ENCODE measurements around the gene MBD3. TPM values are rescaled to one million over a fixed set of nuclear protein-coding genes. Genes with fewer than 3 reads are reported as not detected.

Gene MBD3
- total RNA-seq, 1 donor from 2014 or later: 111 TPM

DNA sequence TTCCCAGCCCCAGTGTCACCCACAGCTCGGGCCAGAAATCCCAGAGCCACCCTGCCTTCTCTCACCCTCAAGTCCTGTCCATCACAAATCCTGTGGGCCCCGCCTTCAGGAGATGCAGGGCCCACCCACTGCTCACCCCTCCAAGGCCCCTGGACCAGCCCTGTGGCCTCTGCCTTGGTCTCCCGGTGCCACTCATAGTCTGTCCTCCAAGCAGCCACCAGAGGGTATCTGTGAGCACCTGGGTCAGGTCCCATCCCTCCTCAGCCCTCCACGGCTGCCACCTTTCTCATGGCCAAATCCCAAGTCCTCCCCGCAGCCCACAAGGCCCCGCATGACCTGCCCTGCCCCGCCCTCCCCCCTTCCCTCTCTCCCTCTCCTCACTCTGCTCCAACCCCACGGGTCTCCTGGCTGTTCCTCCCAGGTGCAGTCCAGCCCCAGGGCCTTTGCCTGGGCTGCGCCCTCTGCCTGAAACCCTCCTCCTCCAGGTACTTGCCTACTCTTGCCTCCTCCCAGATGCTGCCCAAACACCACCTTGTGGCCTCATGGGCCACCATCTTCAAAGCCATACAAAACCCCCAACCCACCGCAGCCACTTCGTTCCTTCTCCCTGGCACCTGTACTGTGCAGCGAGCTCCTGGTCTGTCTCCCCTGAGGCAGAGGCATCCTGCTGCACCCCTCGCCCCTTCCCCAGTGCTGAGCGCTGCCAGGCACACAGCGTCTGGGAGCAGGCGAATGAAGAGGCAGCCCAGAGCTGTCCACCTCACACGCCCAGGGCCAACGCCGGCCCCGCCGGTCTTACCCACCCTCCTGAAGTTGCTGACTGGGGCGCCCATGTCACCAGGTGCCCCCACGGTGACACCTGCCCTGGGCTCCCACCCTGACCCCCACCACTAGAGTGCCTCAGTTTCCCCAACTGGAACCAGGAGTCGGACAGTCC is 25.8 kb upstream of the MBD3 start:
- Mint-ChIP-seq H3K9me3 (no peaks in the 10 kb centered on the region), H3K36me3 (peaks cover 44% of the 10 kb centered on the region), H3K4me1 (peaks cover 5% of the 10 kb centered on the region), H3K27ac (no peak overlapping the region), H3K27me3 (ENCODE audit: low read depth) (no peaks in the 10 kb centered on the region), H3K4me3 (no peak overlapping the region)
- DNase-seq (ENCODE audit: low spot score in 2 of 2, unreplicated experiment in 2 of 2): no peak
- TF ChIP-seq, protein P1, sequence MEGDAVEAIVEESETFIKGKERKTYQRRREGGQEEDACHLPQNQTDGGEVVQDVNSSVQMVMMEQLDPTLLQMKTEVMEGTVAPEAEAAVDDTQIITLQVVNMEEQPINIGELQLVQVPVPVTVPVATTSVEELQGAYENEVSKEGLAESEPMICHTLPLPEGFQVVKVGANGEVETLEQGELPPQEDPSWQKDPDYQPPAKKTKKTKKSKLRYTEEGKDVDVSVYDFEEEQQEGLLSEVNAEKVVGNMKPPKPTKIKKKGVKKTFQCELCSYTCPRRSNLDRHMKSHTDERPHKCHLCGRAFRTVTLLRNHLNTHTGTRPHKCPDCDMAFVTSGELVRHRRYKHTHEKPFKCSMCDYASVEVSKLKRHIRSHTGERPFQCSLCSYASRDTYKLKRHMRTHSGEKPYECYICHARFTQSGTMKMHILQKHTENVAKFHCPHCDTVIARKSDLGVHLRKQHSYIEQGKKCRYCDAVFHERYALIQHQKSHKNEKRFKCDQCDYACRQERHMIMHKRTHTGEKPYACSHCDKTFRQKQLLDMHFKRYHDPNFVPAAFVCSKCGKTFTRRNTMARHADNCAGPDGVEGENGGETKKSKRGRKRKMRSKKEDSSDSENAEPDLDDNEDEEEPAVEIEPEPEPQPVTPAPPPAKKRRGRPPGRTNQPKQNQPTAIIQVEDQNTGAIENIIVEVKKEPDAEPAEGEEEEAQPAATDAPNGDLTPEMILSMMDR (IDR thresholded peaks at IDR 0.05; ENCODE audit: unreplicated experiment): no peak

DNA sequence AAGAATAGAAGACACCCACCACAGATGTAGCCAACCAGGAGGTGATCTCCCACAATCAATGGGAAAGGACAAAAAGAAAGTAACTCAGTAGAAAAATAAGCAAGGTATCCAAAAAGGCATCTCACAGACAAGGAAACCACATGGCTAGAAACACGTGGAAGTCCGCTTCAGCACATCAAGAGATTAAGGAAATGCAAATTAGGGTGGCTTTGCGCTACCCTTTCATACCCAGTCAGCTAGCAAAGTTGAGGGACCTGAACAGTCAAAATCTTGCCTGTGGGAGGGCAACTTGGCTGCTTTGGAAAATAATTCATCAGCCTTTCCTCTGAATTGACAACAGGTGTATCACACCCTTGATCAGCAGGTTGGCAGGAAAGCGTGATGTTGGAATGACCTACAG is 24.2 kb upstream of the MBD3 start:
- peaks cover 42% of the 10 kb centered on the region for H3K36me3 Mint-ChIP-seq
- TF ChIP-seq, protein P1 (IDR thresholded peaks at IDR 0.05; ENCODE audit: unreplicated experiment): no peak
- H3K27ac Mint-ChIP-seq: no peak overlapping the region

DNA sequence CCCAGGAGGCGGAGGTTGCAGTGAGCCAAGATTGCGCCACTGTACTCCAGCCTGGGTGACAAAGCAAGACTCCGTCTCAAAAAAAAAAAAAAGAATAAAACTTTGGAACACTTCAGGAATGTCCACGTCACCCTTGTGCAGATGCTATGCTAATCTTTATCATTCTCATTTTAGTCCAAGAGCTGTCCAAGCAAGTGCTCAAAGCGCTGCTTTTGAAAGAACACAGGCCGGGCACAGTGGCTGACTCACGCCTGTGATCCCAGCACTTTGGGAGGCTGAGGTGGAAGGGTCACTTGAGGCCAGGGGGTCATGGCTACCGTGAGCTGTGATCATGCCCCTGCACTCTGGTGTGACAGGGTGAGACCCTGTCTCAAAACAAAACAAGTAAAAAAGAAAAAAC is 23.7 kb upstream of the MBD3 start:
- Mint-ChIP-seq H3K4me3 (no peak overlapping the region), H3K27me3 (ENCODE audit: low read depth) (no peaks in the 10 kb centered on the region), H3K36me3 (peaks cover 42% of the 10 kb centered on the region), H3K4me1 (no peaks in the 10 kb centered on the region), H3K9me3 (no peaks in the 10 kb centered on the region), H3K27ac (no peak overlapping the region)
- no peak for DNase-seq (ENCODE audit: low spot score in 2 of 2, unreplicated experiment in 2 of 2)
- TF ChIP-seq, protein P1 (IDR thresholded peaks at IDR 0.05; ENCODE audit: unreplicated experiment): no peak

More for the DNA sequence above, 24.2 kb upstream of the MBD3 start:
- H3K27me3 Mint-ChIP-seq (ENCODE audit: low read depth): no peaks in the 10 kb centered on the region
- no peaks in the 10 kb centered on the region for H3K9me3 Mint-ChIP-seq
- no peaks in the 10 kb centered on the region for H3K4me1 Mint-ChIP-seq
- H3K4me3 Mint-ChIP-seq: no peak overlapping the region
- no peak for DNase-seq (ENCODE audit: low spot score in 2 of 2, unreplicated experiment in 2 of 2)

DNA sequence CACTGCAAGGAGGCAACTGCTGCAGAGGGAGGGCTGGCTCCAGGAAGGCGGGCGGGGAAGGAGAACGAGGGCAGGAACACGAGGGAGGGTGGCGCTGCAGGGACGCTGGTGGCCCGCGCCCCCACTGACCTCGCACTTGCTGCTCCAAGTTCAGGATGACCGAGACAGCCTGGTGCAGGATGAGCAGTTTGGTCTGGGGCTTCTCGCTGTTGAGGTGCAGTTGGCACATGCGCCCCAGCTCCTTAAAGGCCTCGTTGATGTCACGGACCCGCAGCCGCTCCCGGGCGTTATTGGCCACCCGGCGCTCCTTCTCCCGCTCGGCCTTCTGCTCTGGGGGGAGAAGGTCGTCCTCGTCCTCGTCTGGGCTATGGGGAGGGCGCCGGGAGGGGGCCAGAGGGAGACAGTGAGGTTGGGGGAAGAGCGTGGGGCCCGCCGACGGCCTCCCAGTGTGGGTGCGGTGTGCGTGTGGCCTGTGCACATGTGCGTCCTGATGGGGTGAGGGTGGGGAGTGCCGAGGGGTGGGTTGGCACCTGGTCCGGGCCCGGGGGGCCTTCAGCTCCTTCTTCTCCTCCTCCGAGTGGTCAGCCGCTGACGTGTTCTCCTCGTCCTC is 22.6 kb upstream of the MBD3 start:
- H3K4me3 Mint-ChIP-seq: no peak overlapping the region
- peaks cover 45% of the 10 kb centered on the region for H3K36me3 Mint-ChIP-seq
- H3K27me3 Mint-ChIP-seq (ENCODE audit: low read depth): no peaks in the 10 kb centered on the region
- H3K4me1 Mint-ChIP-seq: no peaks in the 10 kb centered on the region
- TF ChIP-seq, protein P1 (IDR thresholded peaks at IDR 0.05; ENCODE audit: unreplicated experiment): no peak
- no peak for DNase-seq (ENCODE audit: low spot score in 2 of 2, unreplicated experiment in 2 of 2)
- H3K27ac Mint-ChIP-seq: no peak overlapping the region
- no peaks in the 10 kb centered on the region for H3K9me3 Mint-ChIP-seq

DNA sequence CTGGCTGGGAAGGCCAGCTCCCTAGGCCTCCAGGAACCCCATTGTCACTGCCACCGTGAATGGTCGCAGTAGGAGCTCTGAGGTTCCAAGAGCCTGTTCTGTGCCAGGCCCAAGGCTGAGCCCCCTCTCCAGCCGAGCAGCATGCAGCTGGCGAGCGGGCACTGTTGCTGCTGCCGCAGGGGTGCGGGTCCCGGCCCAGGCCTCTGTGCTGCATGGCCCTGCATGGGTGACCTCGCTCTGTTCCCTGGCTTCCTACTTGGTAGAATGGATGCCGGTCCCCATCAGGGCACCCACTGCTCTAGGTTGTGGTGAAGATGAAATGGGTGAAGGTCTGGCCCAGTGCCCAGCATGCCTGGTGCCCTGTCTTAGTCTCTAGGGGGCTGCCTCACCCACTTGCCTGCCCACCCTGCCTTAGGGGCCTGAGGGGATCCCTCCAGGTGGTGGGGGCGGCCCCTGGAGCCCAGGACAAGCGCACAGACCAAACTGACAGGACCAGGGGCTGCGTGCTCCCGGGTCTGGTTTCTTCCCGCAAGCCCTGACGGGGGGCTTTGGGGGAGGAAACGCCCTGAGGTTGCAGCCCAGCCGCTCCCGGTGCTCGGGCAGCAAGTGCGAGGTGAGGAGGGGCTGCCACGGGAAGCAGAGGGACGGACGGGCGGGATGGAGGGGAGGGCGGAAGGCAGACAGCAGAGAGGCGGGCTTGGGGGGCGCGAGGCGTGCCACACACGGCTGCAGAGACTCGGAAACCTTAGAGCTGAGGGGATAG is 21.3 kb upstream of the MBD3 start:
- Mint-ChIP-seq H3K9me3 (no peaks in the 10 kb centered on the region), H3K27me3 (ENCODE audit: low read depth) (no peaks in the 10 kb centered on the region), H3K4me1 (no peaks in the 10 kb centered on the region), H3K4me3 (no peak overlapping the region), H3K27ac (no peak overlapping the region), H3K36me3 (peaks cover 44% of the 10 kb centered on the region)
- DNase-seq (ENCODE audit: low spot score in 2 of 2, unreplicated experiment in 2 of 2): no peak
- TF ChIP-seq, protein P1 (IDR thresholded peaks at IDR 0.05; ENCODE audit: unreplicated experiment): no peak

Data from mesothelial cell of epicardium (in vitro differentiated cells).